B cell (primary cell): Measurements from ENCODE around the gene POLN.

ENCODE experiments used
- CTCF ChIP-seq: fragments of 200-600 bp; IDR thresholded peaks from one replicate; pipeline ENCODE4 v1.8.0; 2022; ENCODE audit warnings: antibody characterized with exemption, mild to moderate bottlenecking
- EZH2 ChIP-seq: IDR thresholded peaks from 2 replicates; pipeline ENCODE4 v1.6.1; 2012; ENCODE audit warnings: borderline replicate concordance, low read depth, mild to moderate bottlenecking, moderate library complexity, low read length; ENCODE audit not compliant: insufficient read depth, poor library complexity, severe bottlenecking

GRCh38 chr4:2226261-2226660 is 15.7 kb downstream of the POLN start:
- no peak for TF ChIP-seq CTCF
- TF ChIP-seq EZH2 = no peak
